Stimulated activated CD8-positive, alpha-beta memory T cell treated with anti-CD3 and anti-CD28 coated beads, Interleukin-12 subunit alpha, Interleukin-12 subunit beta, amount 100 ng/mL, for 24 hours (primary cell): Measurements from ENCODE around the gene RBM47.
"Not testable (repeated sequence)": the region's sequence is repeated elsewhere in the genome, so short reads cannot be mapped to it uniquely, and the experiment has no call there.

Source experiments
- DNase-seq: peaks from one replicate; pipeline ENCODE4 v3.0.0-alpha.2; 2020; ENCODE audit errors: extremely low read depth

Gene RBM47

GRCh38 chr4:40530961-40531635 lies 98.6 kb downstream of the RBM47 start:
- no peak for DNase-seq

- no peak for DNase-seq
Observed at GRCh38 chr4:40526741-40527140, 102.9 kb downstream of the RBM47 start.

GRCh38 chr4:40525752-40526598 lies 103.7 kb downstream of the RBM47 start:
- no peak for DNase-seq

- no peak for DNase-seq
Observed at GRCh38 chr4:40524366-40525041, 105.2 kb downstream of the RBM47 start.

GRCh38 chr4:40523581-40523980 lies 106.1 kb downstream of the RBM47 start:
- no peak for DNase-seq

GRCh38 chr4:40521957-40522356 lies 107.7 kb downstream of the RBM47 start:
- DNase-seq: no peak

GRCh38 chr4:40520533-40520932 lies 109.1 kb downstream of the RBM47 start:
- DNase-seq: no peak

- DNase-seq: not testable (repeated sequence)
Observed at GRCh38 chr4:40517081-40517480, 112.6 kb downstream of the RBM47 start.

GRCh38 chr4:40516651-40517050 lies 113.0 kb downstream of the RBM47 start:
- no peak for DNase-seq

GRCh38 chr4:40515398-40516293 lies 114.0 kb downstream of the RBM47 start:
- DNase-seq: no peak

GRCh38 chr4:40515037-40515397 lies 114.6 kb downstream of the RBM47 start:
- DNase-seq: no peak

GRCh38 chr4:40514497-40514951 lies 115.1 kb downstream of the RBM47 start:
- no peak for DNase-seq

GRCh38 chr4:40511036-40511614 lies 118.5 kb downstream of the RBM47 start:
- no peak for DNase-seq

- DNase-seq: no peak
Observed at GRCh38 chr4:40507977-40508376, 121.7 kb downstream of the RBM47 start.

- DNase-seq: no peak
Observed at GRCh38 chr4:40506492-40506891, 123.2 kb downstream of the RBM47 start.

- no peak for DNase-seq
Observed at GRCh38 chr4:40506066-40506465, 123.6 kb downstream of the RBM47 start.

- DNase-seq: no peak
Observed at GRCh38 chr4:40502934-40503333, 126.7 kb downstream of the RBM47 start.

GRCh38 chr4:40502220-40502619 lies 127.4 kb downstream of the RBM47 start:
- no peak for DNase-seq

- no peak for DNase-seq
Observed at GRCh38 chr4:40500781-40501180, 128.9 kb downstream of the RBM47 start.

GRCh38 chr4:40493160-40493559 lies 136.5 kb downstream of the RBM47 start:
- DNase-seq: no peak

GRCh38 chr4:40492691-40493090 lies 137.0 kb downstream of the RBM47 start:
- no peak for DNase-seq
